NK-92 (cell line): ENCODE data around the gene PIGU.
"Not testable (repeated sequence)": the region's sequence is repeated elsewhere in the genome, so short reads cannot be mapped to it uniquely, and the experiment has no call there.

ENCODE experiments used
- DNase-seq: peaks from one replicate; lab custom pipeline; 2025; ENCODE audit not compliant: unreplicated experiment; lab: John Stamatoyannopoulos, UW

Gene PIGU

DNA sequence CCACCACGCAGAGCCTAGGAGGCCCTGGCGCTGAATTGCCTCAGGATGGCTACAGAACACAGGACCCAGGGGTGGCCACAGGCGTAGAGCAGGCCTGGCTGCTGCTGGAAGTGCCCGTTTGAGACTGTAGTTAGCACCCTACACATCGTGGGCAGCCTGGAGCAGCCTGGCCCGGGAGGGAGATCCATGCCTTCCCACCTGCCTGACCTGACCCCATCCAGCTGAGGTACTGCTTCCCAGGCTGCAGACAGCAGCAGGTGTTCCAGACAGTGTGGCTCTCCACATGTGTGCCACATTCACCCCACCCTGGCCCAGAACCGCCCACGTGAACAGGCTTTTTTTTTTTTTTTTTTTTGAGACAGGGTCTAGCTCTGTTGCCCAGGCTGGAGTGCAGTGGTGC lies 139.2 kb downstream of the PIGU start:
- no peak for DNase-seq

DNA sequence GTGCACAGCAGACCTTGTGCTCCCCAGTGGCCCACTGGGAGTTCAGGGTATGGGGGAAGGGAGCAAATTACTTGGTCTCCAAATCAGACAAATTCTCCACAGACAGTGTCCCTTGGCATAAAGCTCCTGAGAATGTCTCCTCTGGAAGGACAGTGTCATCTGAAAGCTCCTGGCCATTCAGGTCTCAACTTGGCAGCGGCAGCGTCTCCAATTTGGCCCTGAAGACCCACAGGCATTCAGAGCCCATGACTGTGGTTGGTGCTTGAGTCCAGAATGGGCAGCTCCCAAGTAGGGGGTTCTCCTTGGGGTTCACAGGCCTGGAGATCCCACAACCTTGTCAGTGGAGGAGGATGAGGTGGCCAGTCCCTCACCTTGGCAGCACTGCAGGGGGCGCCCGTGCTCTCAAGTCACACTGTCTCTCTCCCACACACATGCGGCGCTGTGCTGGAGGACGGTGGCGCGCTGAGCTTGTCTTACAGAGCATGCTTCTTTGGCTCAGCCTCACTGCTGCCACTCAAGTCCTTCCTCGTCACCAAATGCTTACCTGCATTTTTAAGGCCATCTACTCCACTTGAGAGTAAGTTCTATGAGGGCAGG lies 140.0 kb downstream of the PIGU start:
- DNase-seq = no peak

DNA sequence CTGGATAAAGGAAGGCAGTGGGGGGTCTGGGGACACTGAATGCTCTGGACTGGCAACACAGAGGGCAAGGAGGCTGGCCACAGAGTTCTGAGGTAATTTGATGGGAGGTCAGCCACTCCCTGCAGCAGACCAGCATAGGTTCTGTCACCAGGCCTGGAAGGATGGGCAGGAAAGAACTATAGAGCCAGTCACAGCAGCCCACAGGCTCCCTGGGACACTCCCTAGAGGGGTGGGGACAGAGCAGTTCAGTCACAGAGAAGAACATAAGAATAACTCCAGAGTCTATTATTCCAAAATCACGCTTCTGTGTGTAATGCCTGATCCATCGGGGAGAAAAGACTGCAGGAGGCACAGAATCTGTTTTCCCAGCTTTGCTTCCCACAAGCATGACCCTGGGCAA lies 141.0 kb downstream of the PIGU start:
- no peak for DNase-seq

GRCh38 chr20:34535301-34535840 lies 141.5 kb downstream of the PIGU start:
- DNase-seq = no peak

GRCh38 chr20:34534391-34535165 lies 142.3 kb downstream of the PIGU start:
- no peak for DNase-seq

GRCh38 chr20:34532756-34533155 lies 144.1 kb downstream of the PIGU start:
- no peak for DNase-seq

GRCh38 chr20:34532320-34532719 lies 144.6 kb downstream of the PIGU start:
- no peak for DNase-seq

DNA sequence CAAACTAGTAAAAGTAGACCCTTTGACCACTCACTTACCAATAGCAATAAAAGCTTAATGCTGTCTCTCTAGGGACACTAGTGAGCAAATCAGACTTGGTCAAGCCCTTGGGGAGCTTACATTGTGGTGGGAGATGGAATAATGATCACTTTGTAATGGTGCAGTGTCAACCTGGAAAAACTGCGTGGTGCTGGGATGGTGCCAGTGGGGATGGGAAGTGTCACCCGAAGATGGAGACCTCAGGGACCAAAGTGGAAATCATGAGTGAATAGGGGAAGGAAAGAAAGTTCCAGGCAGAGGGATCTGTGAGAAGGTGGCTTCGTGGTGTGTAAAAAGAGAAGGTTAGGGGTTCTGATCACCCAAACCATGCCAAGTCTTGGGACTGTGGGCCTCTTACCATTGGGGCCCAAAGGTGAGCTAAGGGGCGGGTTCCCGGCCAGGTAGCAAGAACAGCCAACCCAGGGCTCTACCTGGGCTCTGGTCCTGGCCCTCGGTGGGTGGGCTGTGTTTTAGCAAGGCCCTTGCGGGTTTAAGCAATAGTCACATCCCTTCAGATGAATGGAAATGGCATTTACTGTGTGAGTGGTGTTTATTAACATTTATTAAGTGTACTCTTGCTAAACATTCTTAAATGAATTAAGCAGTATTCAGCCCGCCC lies 145.2 kb downstream of the PIGU start:
- DNase-seq = no peak

DNA sequence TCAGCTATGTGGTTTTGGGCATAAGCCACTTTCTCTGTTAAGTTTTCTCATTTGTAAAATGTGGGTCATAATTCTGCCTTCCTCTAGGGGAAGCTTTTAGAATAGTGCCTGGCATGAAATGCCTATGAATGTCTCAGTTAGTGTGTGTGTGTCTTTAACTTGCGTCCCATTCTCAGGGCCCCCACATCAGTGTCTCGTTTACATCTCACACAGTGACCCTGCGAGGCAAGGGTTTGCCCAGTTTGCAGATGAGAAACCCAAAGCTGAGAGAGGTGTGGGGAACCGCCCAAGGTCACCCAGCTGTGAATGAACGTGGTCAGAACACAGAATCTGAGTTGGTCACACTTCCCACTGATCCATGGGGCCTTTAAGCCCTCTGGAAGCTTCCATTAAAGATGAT lies 146.6 kb downstream of the PIGU start:
- DNase-seq = no peak

GRCh38 chr20:34529742-34530141 lies 147.2 kb downstream of the PIGU start:
- no peak for DNase-seq

DNA sequence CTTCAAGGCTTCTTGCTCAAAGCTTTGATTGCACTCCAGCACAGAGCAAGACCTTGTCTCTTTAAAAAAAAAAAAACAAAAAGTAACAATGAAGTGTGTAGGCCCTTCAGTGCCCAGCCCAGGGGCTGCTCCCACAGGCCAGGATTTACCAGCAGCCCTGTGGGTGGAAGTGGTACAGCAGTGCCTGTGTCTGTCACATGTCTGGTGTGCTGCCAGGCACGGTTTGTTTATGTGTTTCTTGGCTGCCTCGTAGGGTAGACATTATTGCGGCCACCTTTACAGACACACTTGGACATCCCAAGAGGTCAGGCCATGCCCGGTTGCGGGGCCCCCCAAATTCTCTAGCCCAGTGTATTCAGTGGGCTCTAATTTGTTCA lies 148.0 kb downstream of the PIGU start:
- no peak for DNase-seq

DNA sequence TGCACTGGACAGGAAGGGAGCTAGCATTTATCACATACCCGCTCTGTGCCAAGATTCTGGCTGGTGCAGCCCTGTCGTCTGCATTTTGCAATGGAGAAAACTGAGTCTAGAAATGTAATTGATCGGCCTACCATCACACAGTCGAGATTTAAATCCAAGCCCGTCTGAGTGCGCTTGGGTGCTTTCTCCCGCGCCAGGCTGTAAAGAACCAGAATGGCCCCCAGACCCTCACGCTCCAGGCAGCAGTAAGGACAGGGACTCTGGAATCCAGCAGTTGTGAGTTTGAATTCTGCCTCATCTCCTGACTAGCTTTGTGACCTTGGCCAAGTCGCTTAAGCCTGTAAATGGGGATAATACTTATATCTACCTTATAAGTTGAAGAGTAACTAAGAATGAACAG lies 149.9 kb downstream of the PIGU start:
- no peak for DNase-seq

GRCh38 chr20:34526466-34526865 lies 150.4 kb downstream of the PIGU start:
- no peak for DNase-seq

DNA sequence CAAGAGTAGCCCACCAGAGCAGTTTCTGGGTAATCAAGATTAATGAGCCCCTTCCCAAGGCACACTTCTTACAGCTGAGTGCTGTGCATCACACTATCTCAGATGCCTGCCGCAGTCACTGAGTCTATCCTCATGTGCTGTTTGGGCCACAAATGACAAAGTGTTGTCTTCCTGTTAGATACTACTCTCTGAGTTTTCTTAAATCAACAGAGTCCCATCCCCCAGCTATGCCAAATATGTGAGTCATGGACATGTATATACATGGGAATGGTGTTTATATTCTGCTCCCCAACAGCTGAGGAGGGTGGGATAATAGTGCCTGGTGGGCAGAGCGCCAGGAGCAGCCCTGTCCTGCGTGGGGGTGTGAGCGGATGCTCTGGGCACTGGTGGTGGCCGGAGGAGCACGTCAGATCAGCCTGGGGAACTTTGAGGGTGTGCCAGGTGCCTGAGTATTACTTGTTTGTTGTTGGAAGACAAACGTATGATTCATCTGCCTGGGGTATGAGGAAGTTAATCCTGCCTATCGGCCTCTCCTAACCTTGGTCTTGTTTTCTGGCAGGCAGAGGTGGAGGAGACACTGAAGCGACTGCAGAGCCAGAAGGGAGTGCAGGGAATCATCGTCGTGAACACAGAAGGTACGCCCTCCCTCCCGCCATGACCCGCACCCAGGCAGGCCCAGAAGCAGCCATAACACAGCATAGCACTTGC lies 151.0 kb downstream of the PIGU start:
- no peak for DNase-seq

DNA sequence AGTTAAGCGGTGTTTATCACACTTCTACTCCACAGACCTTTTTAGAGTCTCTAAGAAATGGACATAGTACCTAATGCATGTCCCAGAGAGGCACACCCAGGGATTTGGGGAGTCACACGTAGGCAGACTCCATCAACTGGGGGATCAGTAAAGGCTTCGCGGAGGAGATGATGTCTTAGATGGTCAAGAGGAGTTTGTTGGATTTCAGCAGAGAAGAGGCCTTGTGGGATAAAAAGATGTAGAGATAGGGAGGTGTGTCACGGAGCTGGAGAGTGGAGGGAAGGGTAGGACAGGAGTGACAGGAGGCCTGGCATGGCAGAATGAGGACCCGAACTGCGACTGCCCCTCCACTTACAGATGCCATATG lies 151.6 kb downstream of the PIGU start:
- DNase-seq = no peak

DNA sequence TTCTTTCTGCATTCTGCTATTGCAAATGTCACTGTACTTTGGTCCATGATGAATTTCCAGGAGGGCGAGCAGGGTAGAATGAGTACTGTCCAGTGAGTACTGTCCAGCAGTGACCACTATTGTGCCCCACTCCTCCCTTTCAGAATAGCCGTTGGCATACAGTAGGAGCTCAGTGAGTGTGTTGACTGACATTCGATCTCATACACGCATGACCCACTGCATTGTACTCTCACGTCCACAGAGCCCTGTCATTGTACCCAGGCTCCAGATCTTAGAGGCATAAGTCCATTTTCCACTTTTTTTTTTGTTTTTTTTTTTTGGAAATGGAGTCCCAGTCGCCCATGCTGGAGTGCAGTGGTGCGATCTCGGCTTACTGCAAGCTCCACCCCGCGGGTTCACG lies 152.5 kb downstream of the PIGU start:
- DNase-seq = no peak

GRCh38 chr20:34522969-34523871 lies 153.7 kb downstream of the PIGU start:
- DNase-seq = no peak

DNA sequence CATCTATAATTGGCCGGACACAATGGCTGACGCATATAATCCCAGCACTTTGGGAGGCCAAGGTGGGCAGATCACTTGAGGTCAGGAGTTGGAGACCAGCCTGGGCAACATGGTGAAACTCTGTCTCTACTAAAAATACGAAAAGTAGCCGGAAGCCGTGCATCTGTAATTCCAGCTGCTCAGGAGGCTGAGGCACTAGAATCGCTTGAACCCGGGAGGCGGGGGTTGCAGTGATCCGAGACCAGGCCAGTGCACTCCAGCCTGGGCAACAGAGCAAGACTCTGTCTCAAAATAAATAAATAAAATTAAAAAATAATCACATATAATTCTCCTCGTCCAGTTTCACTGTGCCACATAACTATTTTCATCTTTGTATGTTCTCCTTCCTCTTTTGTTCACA lies 157.1 kb downstream of the PIGU start:
- not testable (repeated sequence) for DNase-seq

- DNase-seq = not testable (repeated sequence)
Measured at GRCh38 chr20:34518863-34519262, 158.0 kb downstream of the PIGU start.

- DNase-seq = no peak
Measured at GRCh38 chr20:34517114-34517505, 159.8 kb downstream of the PIGU start.
